NCI-H2196 (cell line): ENCODE measurements around the gene ATP8B1.
"Not testable (repeated sequence)": the region's sequence is repeated elsewhere in the genome, so short reads cannot be mapped to it uniquely, and the experiment has no call there.

Experiments
- DNase-seq: peaks from one replicate; lab custom pipeline; 2025; ENCODE audit not compliant: unreplicated experiment; lab: John Stamatoyannopoulos, UW

Gene ATP8B1

GRCh38 chr18:57771193-57771592 lies 31.9 kb downstream of the ATP8B1 start:
- no peak for DNase-seq

GRCh38 chr18:57768537-57769326 lies 34.4 kb downstream of the ATP8B1 start:
- DNase-seq = peak; percentile 25

GRCh38 chr18:57767259-57768050 lies 35.7 kb downstream of the ATP8B1 start:
- no peak for DNase-seq

- no peak for DNase-seq
Observed at GRCh38 chr18:57764995-57765394, 38.1 kb downstream of the ATP8B1 start.

- DNase-seq = no peak
Observed at GRCh38 chr18:57764087-57764486, 39.0 kb downstream of the ATP8B1 start.

GRCh38 chr18:57762686-57763085 lies 40.4 kb downstream of the ATP8B1 start:
- no peak for DNase-seq

- no peak for DNase-seq
Observed at GRCh38 chr18:57759650-57760049, 43.5 kb downstream of the ATP8B1 start.

GRCh38 chr18:57755473-57756067 lies 47.5 kb downstream of the ATP8B1 start:
- no peak for DNase-seq

- no peak for DNase-seq
Observed at GRCh38 chr18:57754577-57755338, 48.4 kb downstream of the ATP8B1 start.

- no peak for DNase-seq
Observed at GRCh38 chr18:57753063-57753462, 50.1 kb downstream of the ATP8B1 start.

- no peak for DNase-seq
Observed at GRCh38 chr18:57749604-57749970, 53.5 kb downstream of the ATP8B1 start.

- peak; percentile 48 for DNase-seq
Observed at GRCh38 chr18:57748770-57749603, 54.1 kb downstream of the ATP8B1 start.

GRCh38 chr18:57747809-57748680 lies 55.1 kb downstream of the ATP8B1 start:
- no peak for DNase-seq

- DNase-seq = no peak
Observed at GRCh38 chr18:57744211-57744694, 58.9 kb downstream of the ATP8B1 start.

GRCh38 chr18:57743008-57743407 lies 60.1 kb downstream of the ATP8B1 start:
- no peak for DNase-seq

GRCh38 chr18:57741273-57741672 lies 61.8 kb downstream of the ATP8B1 start:
- no peak for DNase-seq

GRCh38 chr18:57738078-57738477 lies 65.0 kb downstream of the ATP8B1 start:
- DNase-seq = no peak

- DNase-seq = no peak
Observed at GRCh38 chr18:57737400-57738060, 65.6 kb downstream of the ATP8B1 start.

- not testable (repeated sequence) for DNase-seq
Observed at GRCh38 chr18:57735042-57735441, 68.1 kb downstream of the ATP8B1 start.
